DMS153 treated with DMSO at 0.1 percent for 48 hours (cell line): Measurements from ENCODE around the gene PLIN5.

ENCODE experiments used
- DNase-seq: peaks from one replicate; lab custom pipeline; 2025; ENCODE audit not compliant: unreplicated experiment; lab: John Stamatoyannopoulos, UW

PLIN5 gene

GRCh38 chr19:4506449-4507149, 28.4 kb downstream of the PLIN5 start:
- no peak for DNase-seq

GRCh38 chr19:4505570-4506448, 29.2 kb downstream of the PLIN5 start:
- no peak for DNase-seq

- DNase-seq = no peak
Observed at GRCh38 chr19:4504891-4505569, 30.0 kb downstream of the PLIN5 start.

GRCh38 chr19:4504297-4504701, 30.7 kb downstream of the PLIN5 start:
- no peak for DNase-seq

- no peak for DNase-seq
Observed at GRCh38 chr19:4503825-4504170, 31.2 kb downstream of the PLIN5 start.

GRCh38 chr19:4503132-4503824, 31.7 kb downstream of the PLIN5 start:
- DNase-seq = no peak

GRCh38 chr19:4502282-4503131, 32.5 kb downstream of the PLIN5 start:
- no peak for DNase-seq

GRCh38 chr19:4501691-4502090, 33.3 kb downstream of the PLIN5 start:
- no peak for DNase-seq

- DNase-seq = no peak
Observed at GRCh38 chr19:4500841-4501591, 34.0 kb downstream of the PLIN5 start.

GRCh38 chr19:4499855-4500254, 35.2 kb downstream of the PLIN5 start:
- DNase-seq = no peak

GRCh38 chr19:4499318-4499717, 35.7 kb downstream of the PLIN5 start:
- DNase-seq = no peak

- no peak for DNase-seq
Observed at GRCh38 chr19:4498694-4499093, 36.3 kb downstream of the PLIN5 start.

- no peak for DNase-seq
Observed at GRCh38 chr19:4497770-4498389, 37.1 kb downstream of the PLIN5 start.

GRCh38 chr19:4496304-4496703, 38.7 kb downstream of the PLIN5 start:
- no peak for DNase-seq

- no peak for DNase-seq
Observed at GRCh38 chr19:4495471-4495870, 39.6 kb downstream of the PLIN5 start.

- DNase-seq = no peak
Observed at GRCh38 chr19:4494691-4495064, 40.3 kb downstream of the PLIN5 start.

- no peak for DNase-seq
Observed at GRCh38 chr19:4493929-4494690, 40.9 kb downstream of the PLIN5 start.

- no peak for DNase-seq
Observed at GRCh38 chr19:4493104-4493928, 41.7 kb downstream of the PLIN5 start.
